HEK293T (cell line): Measurements from ENCODE around the gene MYF6.

Experiments used
- CTCF ChIA-PET: fragments of 350-600 bp; formaldehyde crosslinking; extraction: SDS; loops from one replicate; lab custom pipeline; 2021; ENCODE audit warnings: antibody characterized with exemption, inconsistent platforms; lab: Yijun Ruan, JAX
- POLR2A ChIA-PET: fragments of 350-600 bp; formaldehyde crosslinking; extraction: SDS; loops from one replicate; lab custom pipeline; 2020; ENCODE audit warnings: antibody characterized with exemption, inconsistent platforms; lab: Yijun Ruan, JAX
- DNase-seq: peaks from one replicate; pipeline ENCODE4 v3.0.0; 2012; ENCODE audit warnings: mixed read lengths; ENCODE audit errors: extremely low spot score
- ARNT ChIP-seq: fragments of 450-650 bp; IDR thresholded peaks from 2 replicates; pipeline ENCODE4 v1.6.1; 2017; ENCODE audit warnings: mild to moderate bottlenecking
- BHLHE40 ChIP-seq: fragments of 450-650 bp; IDR thresholded peaks from 2 replicates; pipeline ENCODE4 v1.6.1; 2016; ENCODE audit warnings: mild to moderate bottlenecking, moderate library complexity, borderline replicate concordance
- CTBP1 ChIP-seq: fragments of 450-650 bp; IDR thresholded peaks from 2 replicates; pipeline ENCODE4 v1.6.1; 2016; ENCODE audit warnings: borderline replicate concordance
- ELF4 ChIP-seq: fragments of 450-650 bp; IDR thresholded peaks from 2 replicates; pipeline ENCODE4 v1.6.1; 2017; ENCODE audit warnings: antibody characterized with exemption
- FOXA1 ChIP-seq: fragments of 450-650 bp; IDR thresholded peaks from 2 replicates; pipeline ENCODE4 v1.6.1; 2016; ENCODE audit warnings: mild to moderate bottlenecking
- FOXK2 ChIP-seq: fragments of 450-650 bp; IDR thresholded peaks from 2 replicates; pipeline ENCODE4 v1.6.1; 2016; ENCODE audit warnings: mild to moderate bottlenecking
- FOXM1 ChIP-seq: fragments of 450-650 bp; IDR thresholded peaks from 2 replicates; pipeline ENCODE4 v1.6.1; 2017; ENCODE audit warnings: mild to moderate bottlenecking, borderline replicate concordance
- HDGF ChIP-seq: fragments of 450-650 bp; IDR thresholded peaks from 2 replicates; pipeline ENCODE4 v1.6.1; 2017; ENCODE audit warnings: antibody characterized with exemption, borderline replicate concordance
- L3MBTL2 ChIP-seq: fragments of 450-650 bp; conservative IDR thresholded peaks from 2 replicates; pipeline ENCODE4 v1.6.1; 2016; ENCODE audit warnings: mild to moderate bottlenecking
- LEF1 ChIP-seq: fragments of 450-650 bp; IDR thresholded peaks from 2 replicates; pipeline ENCODE4 v1.6.1; 2017; ENCODE audit warnings: mild to moderate bottlenecking, borderline replicate concordance
- NFRKB ChIP-seq: fragments of 450-650 bp; IDR thresholded peaks from 2 replicates; pipeline ENCODE4 v1.6.1; 2016; ENCODE audit warnings: mild to moderate bottlenecking, moderate library complexity
- PKNOX1 ChIP-seq: fragments of 450-650 bp; IDR thresholded peaks from 2 replicates; pipeline ENCODE4 v1.6.1; 2016
- SP1 ChIP-seq: fragments of 450-650 bp; IDR thresholded peaks from 2 replicates; pipeline ENCODE4 v1.6.1; 2017
- SUZ12 ChIP-seq: fragments of 450-650 bp; IDR thresholded peaks from 2 replicates; pipeline ENCODE4 v1.6.1; 2016; ENCODE audit warnings: mild to moderate bottlenecking
- TARDBP ChIP-seq: fragments of 450-650 bp; IDR thresholded peaks from 2 replicates; pipeline ENCODE4 v1.6.1; 2016
- ZNF384 ChIP-seq: fragments of 450-650 bp; IDR thresholded peaks from 2 replicates; pipeline ENCODE4 v1.6.1; 2016

The MYF6 gene

DNA sequence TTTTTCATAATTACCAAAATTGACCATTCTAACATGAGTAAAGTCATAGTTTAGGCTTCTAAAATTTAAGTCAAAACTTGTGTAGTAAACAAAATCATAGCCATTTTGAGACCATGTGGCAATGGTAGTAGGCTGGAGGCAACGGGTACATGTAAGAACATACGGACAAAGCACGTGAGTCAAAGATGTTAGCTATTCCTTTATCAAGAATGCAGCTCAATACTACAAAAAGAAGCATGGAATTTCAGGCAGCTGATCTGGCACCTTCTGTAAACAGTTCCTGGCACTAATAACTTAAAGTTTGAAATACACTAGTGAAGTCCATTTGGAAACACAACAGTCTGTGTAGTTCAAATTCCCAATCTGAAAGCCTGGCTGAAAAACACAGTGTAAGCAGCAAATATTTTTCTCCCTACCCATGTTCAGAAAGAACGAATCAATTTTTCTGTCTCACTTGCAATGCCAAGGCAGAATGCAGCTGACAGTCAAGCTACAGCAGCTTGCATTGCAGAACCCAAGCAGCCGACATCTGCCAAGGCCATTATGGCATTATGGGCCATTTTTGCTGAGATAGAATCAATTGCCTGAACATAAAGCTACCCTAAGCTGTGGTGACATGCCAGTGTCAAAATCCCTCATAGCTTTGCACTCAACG is 38.5 kb downstream of the MYF6 start:
- ChIA-PET POLR2A (no interaction called here), CTCF (no interaction called here)
- no peak for DNase-seq
- TF ChIP-seq NFRKB (no peak), CTBP1 (no peak), ZNF384 (no peak), PKNOX1 (no peak), FOXA1 (no peak), LEF1 (no peak), BHLHE40 (no peak), L3MBTL2 (no peak), ELF4 (no peak), FOXK2 (no peak)

DNA sequence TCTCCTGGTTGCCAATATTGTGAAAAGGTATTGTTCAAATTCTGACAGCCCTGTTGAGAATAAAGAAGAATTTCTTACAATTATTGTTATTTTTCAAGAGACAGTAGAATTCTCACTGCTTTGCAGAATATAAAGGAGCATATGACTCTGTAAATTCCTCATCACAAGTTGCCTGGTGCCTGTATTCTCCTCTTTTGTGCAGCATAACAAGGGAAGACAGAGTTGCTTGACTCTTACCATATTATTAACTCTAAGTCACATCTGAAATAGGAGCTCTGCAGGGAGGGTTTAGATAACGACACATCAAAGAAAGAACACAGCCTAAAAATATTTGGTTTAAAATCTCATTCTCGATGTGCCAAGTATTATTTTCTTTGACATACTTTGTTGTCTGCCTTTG is 40.4 kb downstream of the MYF6 start:
- DNase-seq: no peak
- ChIA-PET POLR2A (no interaction called here), CTCF (no interaction called here)
- TF ChIP-seq SP1 (no peak), FOXK2 (no peak), SUZ12 (no peak), L3MBTL2 (no peak), ZNF384 (no peak), LEF1 (no peak), HDGF (no peak), BHLHE40 (no peak), FOXA1 (no peak), TARDBP (no peak), ARNT (no peak), PKNOX1 (no peak), CTBP1 (no peak), ELF4 (no peak), FOXM1 (no peak)

- POLR2A ChIA-PET: no interaction called here
- CTCF ChIA-PET: no interaction called here
- TF ChIP-seq TARDBP (no peak), ZNF384 (no peak), FOXM1 (no peak), L3MBTL2 (no peak), NFRKB (no peak), SP1 (no peak), BHLHE40 (no peak), LEF1 (no peak), SUZ12 (no peak), CTBP1 (no peak), PKNOX1 (no peak), FOXA1 (no peak), FOXK2 (no peak), ELF4 (no peak), ARNT (no peak)
- DNase-seq: no peak
Observed at GRCh38 chr12:80749456-80749855, 42.0 kb downstream of the MYF6 start.

DNA sequence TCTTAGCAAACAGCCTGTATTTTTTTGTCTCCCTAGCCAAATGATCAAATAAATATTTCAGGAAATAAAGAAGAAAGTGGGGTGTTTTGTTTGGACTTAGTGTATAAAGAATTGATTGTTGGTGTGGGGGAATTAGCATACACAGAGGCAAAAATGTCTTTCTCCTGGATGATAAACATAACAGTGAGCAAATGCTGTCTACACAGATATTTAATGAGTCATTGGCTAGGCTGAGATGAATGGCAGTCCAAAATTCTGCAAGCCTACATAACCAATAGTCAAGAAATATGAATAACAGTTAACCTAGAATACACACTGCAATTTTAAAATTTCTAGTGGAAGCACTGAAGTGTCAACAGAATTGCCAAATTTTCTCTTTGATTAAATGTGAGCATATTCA is 45.0 kb downstream of the MYF6 start:
- no peak for DNase-seq
- ChIA-PET POLR2A (no interaction called here), CTCF (no interaction called here)
- TF ChIP-seq CTBP1: no peak

DNA sequence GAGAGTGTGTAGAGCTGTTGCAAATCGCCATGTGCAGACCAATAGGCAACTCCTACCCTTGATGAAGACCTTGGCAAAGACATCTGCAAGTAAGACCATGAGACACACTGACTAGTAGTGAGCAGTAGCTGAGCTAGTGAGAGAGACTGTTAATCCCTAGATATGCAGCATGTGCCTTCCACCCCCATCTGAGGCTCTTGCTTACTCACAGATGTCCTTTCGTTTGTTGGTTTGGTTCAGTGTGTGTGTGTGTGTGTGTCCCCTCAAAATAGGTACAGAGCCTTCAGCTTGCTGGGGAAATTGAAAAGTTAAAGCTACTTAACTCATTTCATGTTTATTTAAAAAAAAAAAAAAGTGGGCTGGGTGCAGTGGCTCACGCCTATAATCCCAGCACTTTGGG is 46.8 kb downstream of the MYF6 start:
- no peak for TF ChIP-seq NFRKB
- no peak for TF ChIP-seq FOXK2
- TF ChIP-seq SUZ12: no peak
- TF ChIP-seq FOXA1: no peak
- TF ChIP-seq HDGF: no peak
- no peak for TF ChIP-seq ZNF384
- TF ChIP-seq FOXM1: no peak
- TF ChIP-seq L3MBTL2: no peak
- TF ChIP-seq BHLHE40: no peak
- no peak for TF ChIP-seq TARDBP
- TF ChIP-seq ELF4: no peak
- TF ChIP-seq SP1: no peak
- TF ChIP-seq LEF1: no peak
- ChIA-PET POLR2A (no interaction called here), CTCF (no interaction called here)
- no peak for DNase-seq

- no peak for DNase-seq
- POLR2A ChIA-PET: no interaction called here
- CTCF ChIA-PET: no interaction called here
- TF ChIP-seq ARNT: no peak
- TF ChIP-seq HDGF: no peak
Observed at GRCh38 chr12:80756875-80757274, 49.4 kb downstream of the MYF6 start.
